Central memory CD8-positive, alpha-beta T cell (primary cell): ENCODE measurements around the gene RHOH.
"Not testable (repeated sequence)": the region's sequence is repeated elsewhere in the genome, so short reads cannot be mapped to it uniquely, and the experiment has no call there.

Source experiments
- ATAC-seq: fragments of 150-1000 bp; cut with Tn5 transposase; replicated peaks from 2 replicates; pipeline ENCODE4 v1.10.0; 2022; ENCODE audit warnings: mild to moderate bottlenecking, moderate FRiP score, moderate number of reproducible peaks; ENCODE audit not compliant: poor library complexity, severe bottlenecking; ENCODE audit errors: extremely low read depth
- DNase-seq, 2 donors: peaks; one replicate each; pipeline ENCODE4 v3.0.0; 2021; ENCODE audit warnings: low spot score in 2 of 2
- H3K27ac Mint-ChIP-seq: one replicate; pipeline ENCODE4 v1.8.0; 2022; ENCODE audit warnings: low read depth, mild to moderate bottlenecking, moderate library complexity, mixed read lengths
- H3K27me3 Mint-ChIP-seq: one replicate; pipeline ENCODE4 v1.8.0; 2022; ENCODE audit warnings: mixed read lengths
- H3K36me3 Mint-ChIP-seq: one replicate; pipeline ENCODE4 v1.8.0; 2022; ENCODE audit warnings: mild to moderate bottlenecking, moderate library complexity, mixed read lengths; ENCODE audit not compliant: insufficient read depth
- H3K4me1 Mint-ChIP-seq: one replicate; pipeline ENCODE4 v1.8.0; 2022; ENCODE audit warnings: mixed read lengths
- H3K4me3 Mint-ChIP-seq: one replicate; pipeline ENCODE4 v1.8.0; 2022; ENCODE audit warnings: mild to moderate bottlenecking, moderate library complexity, mixed read lengths
- H3K9me3 Mint-ChIP-seq: one replicate; pipeline ENCODE4 v1.8.0; 2022; ENCODE audit warnings: mixed read lengths

RHOH gene

GRCh38 chr4:40288566-40288965 is 91.7 kb downstream of the RHOH start:
- H3K27ac Mint-ChIP-seq = peak overlapping the region; percentile 85
- H3K9me3 Mint-ChIP-seq = no peaks in the 10 kb centered on the region
- DNase-seq (no peak), ATAC-seq (no peak)
- H3K4me1 Mint-ChIP-seq = peaks cover 52% of the 10 kb centered on the region
- H3K27me3 Mint-ChIP-seq = no peaks in the 10 kb centered on the region
- peak overlapping the region; percentile 26 for H3K4me3 Mint-ChIP-seq
- peaks cover 10% of the 10 kb centered on the region for H3K36me3 Mint-ChIP-seq

- H3K9me3 Mint-ChIP-seq = no peaks in the 10 kb centered on the region
- DNase-seq (no peak), ATAC-seq (peak; percentile 67)
- peak overlapping the region; percentile 85 for H3K27ac Mint-ChIP-seq
- peak overlapping the region; percentile 52 for H3K4me3 Mint-ChIP-seq
- peaks cover 42% of the 10 kb centered on the region for H3K4me1 Mint-ChIP-seq
- H3K36me3 Mint-ChIP-seq = peaks cover 4% of the 10 kb centered on the region
- H3K27me3 Mint-ChIP-seq = no peaks in the 10 kb centered on the region
Observed at GRCh38 chr4:40289366-40290188, 92.7 kb downstream of the RHOH start.

- H3K27me3 Mint-ChIP-seq, ATAC-seq, DNase-seq, H3K27ac Mint-ChIP-seq, H3K4me3 Mint-ChIP-seq, H3K36me3 Mint-ChIP-seq, H3K9me3 Mint-ChIP-seq: not testable (repeated sequence)
- peaks cover 39% of the 10 kb centered on the region for H3K4me1 Mint-ChIP-seq
Observed at GRCh38 chr4:40290611-40291186, 93.9 kb downstream of the RHOH start.

GRCh38 chr4:40292313-40292759 is 95.5 kb downstream of the RHOH start:
- H3K36me3 Mint-ChIP-seq = peaks cover 1% of the 10 kb centered on the region
- H3K4me1 Mint-ChIP-seq = peaks cover 41% of the 10 kb centered on the region
- no peak overlapping the region for H3K27ac Mint-ChIP-seq
- no peaks in the 10 kb centered on the region for H3K27me3 Mint-ChIP-seq
- H3K9me3 Mint-ChIP-seq = no peaks in the 10 kb centered on the region
- DNase-seq (no peak), ATAC-seq (no peak)
- no peak overlapping the region for H3K4me3 Mint-ChIP-seq

GRCh38 chr4:40294339-40294738 is 97.5 kb downstream of the RHOH start:
- H3K9me3 Mint-ChIP-seq = no peaks in the 10 kb centered on the region
- no peak overlapping the region for H3K27ac Mint-ChIP-seq
- H3K36me3 Mint-ChIP-seq = peaks cover 1% of the 10 kb centered on the region
- ATAC-seq = no peak
- DNase-seq = no peak
- peaks cover 44% of the 10 kb centered on the region for H3K4me1 Mint-ChIP-seq
- H3K4me3 Mint-ChIP-seq = no peak overlapping the region
- no peaks in the 10 kb centered on the region for H3K27me3 Mint-ChIP-seq

GRCh38 chr4:40295030-40295429 is 98.2 kb downstream of the RHOH start:
- peaks cover 38% of the 10 kb centered on the region for H3K4me1 Mint-ChIP-seq
- H3K4me3 Mint-ChIP-seq, H3K36me3 Mint-ChIP-seq: not testable (repeated sequence)

GRCh38 chr4:40295572-40295971 is 98.7 kb downstream of the RHOH start:
- ATAC-seq (no peak), DNase-seq (no peak)
- Mint-ChIP-seq H3K27me3 (no peaks in the 10 kb centered on the region), H3K27ac (no peak overlapping the region), H3K4me3 (no peak overlapping the region), H3K36me3 (no peaks in the 10 kb centered on the region), H3K4me1 (peaks cover 38% of the 10 kb centered on the region), H3K9me3 (no peaks in the 10 kb centered on the region)

More at GRCh38 chr4:40295030-40295429, 98.2 kb downstream of the RHOH start:
- H3K9me3 Mint-ChIP-seq, H3K27ac Mint-ChIP-seq, DNase-seq, ATAC-seq, H3K27me3 Mint-ChIP-seq: not testable (repeated sequence)
